PC-3 (cell line): ENCODE measurements around the gene KRTAP12-3.
"Not testable (repeated sequence)": the region's sequence is repeated elsewhere in the genome, so short reads cannot be mapped to it uniquely, and the experiment has no call there.

Experiments
- EZH2 ChIP-seq: fragments of 300-600 bp; sonication (generic); IDR thresholded peaks from one replicate; pipeline ENCODE4 v1.6.1; 2017; ENCODE audit warnings: antibody characterized with exemption, mild to moderate bottlenecking, low read length; ENCODE audit not compliant: unreplicated experiment
- TF ChIP-seq, protein P1 (sequence below): fragments of 300-600 bp; sonication (generic); conservative IDR thresholded peaks from 2 replicates; pipeline ENCODE4 v1.5.1; 2017; ENCODE audit warnings: antibody characterized with exemption, low read depth, mild to moderate bottlenecking, low read length

DNA sequence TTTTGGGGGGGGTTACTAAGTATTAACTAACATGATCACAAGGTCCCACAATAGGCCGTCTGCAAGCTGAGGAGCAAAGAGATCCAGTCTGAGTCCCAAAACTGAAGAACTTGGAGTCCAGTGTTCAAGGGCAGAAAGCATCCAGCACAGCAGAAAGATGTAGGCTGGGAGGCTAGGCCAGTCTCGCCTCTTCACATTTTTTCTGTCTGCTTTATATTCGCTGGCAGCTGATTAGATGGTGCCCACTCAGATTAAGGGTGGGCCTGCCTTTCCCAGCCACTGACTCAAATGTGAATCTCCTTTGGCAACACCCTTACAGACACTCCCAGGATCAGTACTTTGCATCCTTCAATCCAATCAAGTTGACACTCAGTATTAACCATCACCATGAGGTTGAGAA is 32.0 kb downstream of the KRTAP12-3 start:
- TF ChIP-seq EZH2: not testable (repeated sequence)
- TF ChIP-seq, protein P1, sequence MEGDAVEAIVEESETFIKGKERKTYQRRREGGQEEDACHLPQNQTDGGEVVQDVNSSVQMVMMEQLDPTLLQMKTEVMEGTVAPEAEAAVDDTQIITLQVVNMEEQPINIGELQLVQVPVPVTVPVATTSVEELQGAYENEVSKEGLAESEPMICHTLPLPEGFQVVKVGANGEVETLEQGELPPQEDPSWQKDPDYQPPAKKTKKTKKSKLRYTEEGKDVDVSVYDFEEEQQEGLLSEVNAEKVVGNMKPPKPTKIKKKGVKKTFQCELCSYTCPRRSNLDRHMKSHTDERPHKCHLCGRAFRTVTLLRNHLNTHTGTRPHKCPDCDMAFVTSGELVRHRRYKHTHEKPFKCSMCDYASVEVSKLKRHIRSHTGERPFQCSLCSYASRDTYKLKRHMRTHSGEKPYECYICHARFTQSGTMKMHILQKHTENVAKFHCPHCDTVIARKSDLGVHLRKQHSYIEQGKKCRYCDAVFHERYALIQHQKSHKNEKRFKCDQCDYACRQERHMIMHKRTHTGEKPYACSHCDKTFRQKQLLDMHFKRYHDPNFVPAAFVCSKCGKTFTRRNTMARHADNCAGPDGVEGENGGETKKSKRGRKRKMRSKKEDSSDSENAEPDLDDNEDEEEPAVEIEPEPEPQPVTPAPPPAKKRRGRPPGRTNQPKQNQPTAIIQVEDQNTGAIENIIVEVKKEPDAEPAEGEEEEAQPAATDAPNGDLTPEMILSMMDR: not testable (repeated sequence)
